SU-DHL-6 (cell line): ENCODE results near the gene PDE4B.

ENCODE experiments used
- CTCF ChIP-seq: fragments of 200-600 bp; sonication (generic); IDR thresholded peaks from one replicate; pipeline ENCODE4 v1.5.1; 2017; ENCODE audit warnings: antibody characterized with exemption, mild to moderate bottlenecking, low read length, moderate library complexity; ENCODE audit not compliant: insufficient read depth, poor library complexity, severe bottlenecking
- EZH2phosphoT487 ChIP-seq: fragments of 200-600 bp; sonication (generic), shearing (Covaris generic); conservative IDR thresholded peaks from 2 replicates; pipeline ENCODE4 v1.6.1; 2018; ENCODE audit warnings: mild to moderate bottlenecking, antibody characterized with exemption, low read length, moderate library complexity, mixed read lengths

- TF ChIP-seq CTCF (no peak), EZH2phosphoT487 (no peak)
Measured at GRCh38 chr1:66359815-66360214, 567.1 kb downstream of the PDE4B start.
